Type B pancreatic cell (in vitro differentiated cells): Measurements from ENCODE around the gene HOXA9. TPM values are rescaled to one million over a fixed set of nuclear protein-coding genes. Genes with fewer than 3 reads are reported as not detected.

Experiments
- DNase-seq: peaks from one replicate; pipeline ENCODE4 v3.0.0; 2021; ENCODE audit warnings: mixed read lengths; ENCODE audit not compliant: unreplicated experiment; ENCODE audit errors: extremely low spot score
- H3K27ac Mint-ChIP-seq: 2 replicates; pipeline ENCODE4 v1.8.0; 2021; ENCODE audit warnings: mild to moderate bottlenecking, mixed read lengths
- H3K27me3 Mint-ChIP-seq: 2 replicates; pipeline ENCODE4 v1.8.0; 2021; ENCODE audit warnings: mixed read lengths
- H3K36me3 Mint-ChIP-seq: 2 replicates; pipeline ENCODE4 v1.8.0; 2021; ENCODE audit warnings: mixed read lengths
- H3K4me1 Mint-ChIP-seq: one replicate; pipeline ENCODE4 v1.8.0; 2021; ENCODE audit warnings: mixed read lengths; ENCODE audit not compliant: unreplicated experiment
- H3K4me3 Mint-ChIP-seq: 2 replicates; pipeline ENCODE4 v1.8.0; 2021; ENCODE audit warnings: mild to moderate bottlenecking, mixed read lengths
- H3K9me3 Mint-ChIP-seq: 2 replicates; pipeline ENCODE4 v1.8.0; 2021; ENCODE audit warnings: mixed read lengths
- total RNA-seq: library from RNA; stranded (reverse); gene quantifications from 2 replicates; pipeline ENCODE4 v1.2.1, GENCODE V29; 2021; ENCODE audit warnings: low replicate concordance
- TF ChIP-seq, protein P1 (sequence below): fragments of 200-600 bp; sonication (generic); conservative IDR thresholded peaks from 2 replicates; pipeline ENCODE4 v1.5.0; 2021; ENCODE audit warnings: antibody characterized with exemption, mild to moderate bottlenecking

HOXA9 gene
- total RNA-seq, 1 donor from 2014 or later, result 4.1 TPM

DNA sequence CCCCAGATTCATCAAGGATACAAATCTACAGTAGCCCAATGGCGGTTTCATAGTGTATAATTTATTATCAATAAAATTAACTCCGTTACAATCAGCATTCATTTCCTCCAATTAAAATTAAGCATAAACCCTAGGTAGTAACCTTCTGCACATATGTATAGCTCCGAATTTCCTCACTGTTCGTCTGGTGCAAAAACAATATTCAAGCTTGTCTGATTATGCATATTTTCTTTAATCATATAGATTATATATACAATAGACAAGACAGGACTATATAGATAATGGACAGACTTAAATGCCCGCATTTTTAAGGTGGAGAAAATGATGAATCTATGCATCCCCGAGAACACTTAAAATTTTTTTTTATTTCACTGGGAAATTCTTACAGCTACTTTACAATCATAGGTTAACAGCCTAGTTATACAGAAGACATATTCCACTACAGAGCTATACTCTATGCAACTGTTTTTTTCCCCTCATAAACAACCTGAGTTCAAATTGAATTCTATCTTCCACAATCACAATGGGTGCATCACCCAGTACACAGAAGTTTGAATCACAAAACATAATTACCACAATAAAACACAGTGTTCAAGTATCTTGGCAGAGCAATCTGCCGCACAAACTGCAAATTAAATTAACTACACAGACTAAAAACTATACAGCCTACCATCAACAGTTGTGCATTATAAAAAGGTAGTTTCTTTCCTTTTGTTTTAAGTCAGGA lies 2.6 kb downstream of the HOXA9 start:
- peaks cover 5% of the 10 kb centered on the region for H3K9me3 Mint-ChIP-seq

GRCh38 chr7:27161721-27162560 lies 3.4 kb downstream of the HOXA9 start:
- no peak for DNase-seq
- H3K36me3 Mint-ChIP-seq, result peaks cover 4% of the 10 kb centered on the region
- H3K4me3 Mint-ChIP-seq, result peak overlapping the region; percentile 17
- H3K27me3 Mint-ChIP-seq, result peaks cover 88% of the 10 kb centered on the region
- peaks cover 18% of the 10 kb centered on the region for H3K4me1 Mint-ChIP-seq
- no peak overlapping the region for H3K27ac Mint-ChIP-seq
- TF ChIP-seq, protein P1, sequence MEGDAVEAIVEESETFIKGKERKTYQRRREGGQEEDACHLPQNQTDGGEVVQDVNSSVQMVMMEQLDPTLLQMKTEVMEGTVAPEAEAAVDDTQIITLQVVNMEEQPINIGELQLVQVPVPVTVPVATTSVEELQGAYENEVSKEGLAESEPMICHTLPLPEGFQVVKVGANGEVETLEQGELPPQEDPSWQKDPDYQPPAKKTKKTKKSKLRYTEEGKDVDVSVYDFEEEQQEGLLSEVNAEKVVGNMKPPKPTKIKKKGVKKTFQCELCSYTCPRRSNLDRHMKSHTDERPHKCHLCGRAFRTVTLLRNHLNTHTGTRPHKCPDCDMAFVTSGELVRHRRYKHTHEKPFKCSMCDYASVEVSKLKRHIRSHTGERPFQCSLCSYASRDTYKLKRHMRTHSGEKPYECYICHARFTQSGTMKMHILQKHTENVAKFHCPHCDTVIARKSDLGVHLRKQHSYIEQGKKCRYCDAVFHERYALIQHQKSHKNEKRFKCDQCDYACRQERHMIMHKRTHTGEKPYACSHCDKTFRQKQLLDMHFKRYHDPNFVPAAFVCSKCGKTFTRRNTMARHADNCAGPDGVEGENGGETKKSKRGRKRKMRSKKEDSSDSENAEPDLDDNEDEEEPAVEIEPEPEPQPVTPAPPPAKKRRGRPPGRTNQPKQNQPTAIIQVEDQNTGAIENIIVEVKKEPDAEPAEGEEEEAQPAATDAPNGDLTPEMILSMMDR, result no peak
- peaks cover 5% of the 10 kb centered on the region for H3K9me3 Mint-ChIP-seq

More for the DNA sequence above, 2.6 kb downstream of the HOXA9 start:
- Mint-ChIP-seq H3K4me3 (peak overlapping the region; percentile 58), H3K27me3 (peaks cover 88% of the 10 kb centered on the region), H3K27ac (no peak overlapping the region), H3K4me1 (peaks cover 17% of the 10 kb centered on the region), H3K36me3 (peaks cover 4% of the 10 kb centered on the region)
- no peak for DNase-seq
- TF ChIP-seq, protein P1, result no peak

- no peak overlapping the region for H3K27ac Mint-ChIP-seq
- TF ChIP-seq, protein P1, result no peak
- DNase-seq, result no peak
- H3K36me3 Mint-ChIP-seq, result peaks cover 4% of the 10 kb centered on the region
- peaks cover 5% of the 10 kb centered on the region for H3K9me3 Mint-ChIP-seq
- H3K4me1 Mint-ChIP-seq, result peaks cover 18% of the 10 kb centered on the region
- peak overlapping the region; percentile 83 for H3K4me3 Mint-ChIP-seq
- peaks cover 87% of the 10 kb centered on the region for H3K27me3 Mint-ChIP-seq
These were observed 4.1 kb downstream of the HOXA9 start for GRCh38 chr7:27161214-27161720.

- Mint-ChIP-seq H3K4me1 (peaks cover 16% of the 10 kb centered on the region), H3K27ac (no peak overlapping the region), H3K9me3 (peaks cover 5% of the 10 kb centered on the region), H3K27me3 (peaks cover 88% of the 10 kb centered on the region), H3K36me3 (peaks cover 4% of the 10 kb centered on the region), H3K4me3 (peak overlapping the region; percentile 83)
- TF ChIP-seq, protein P1, result peak; percentile 99
- peak; percentile 93 for DNase-seq
These were observed 4.7 kb downstream of the HOXA9 start for GRCh38 chr7:27160546-27161213.

DNA sequence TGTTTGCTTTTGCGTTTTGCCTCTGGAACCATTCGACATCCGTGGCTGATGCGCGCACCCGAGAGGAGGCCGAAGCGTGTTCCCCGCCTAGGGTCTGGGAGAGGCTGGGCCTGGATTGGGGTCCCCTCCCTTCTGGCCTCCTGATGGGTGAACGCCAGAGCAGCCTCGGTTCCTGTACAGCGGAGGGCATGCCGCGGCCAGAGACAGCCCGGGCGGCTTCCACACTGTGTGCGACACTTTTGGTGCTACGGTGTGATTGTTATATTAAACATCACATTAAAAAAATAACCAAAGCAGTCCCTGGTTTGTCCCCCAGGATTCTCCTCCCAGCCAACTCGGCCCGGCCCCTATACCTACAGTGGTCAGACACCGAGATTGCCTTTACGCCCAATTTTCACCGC lies 5.2 kb downstream of the HOXA9 start:
- Mint-ChIP-seq H3K27me3 (peaks cover 90% of the 10 kb centered on the region), H3K4me3 (peak overlapping the region; percentile 69), H3K27ac (no peak overlapping the region), H3K9me3 (peaks cover 5% of the 10 kb centered on the region), H3K36me3 (peaks cover 4% of the 10 kb centered on the region), H3K4me1 (peaks cover 14% of the 10 kb centered on the region)
- no peak for DNase-seq
- TF ChIP-seq, protein P1, result no peak
